Spleen (tissue), 7 donors: Measurements from ENCODE around the gene NEDD4.

ENCODE experiments used
- POLR2A ChIP-seq, 3 donors: fragments of 450-650 bp; IDR thresholded peaks; one replicate each; pipeline ENCODE4 v1.5.1; 2017; ENCODE audit warnings: antibody characterized with exemption in 3 of 3, mild to moderate bottlenecking in 1 of 3
- POLR2AphosphoS5 ChIP-seq, 3 donors: sonication (generic); formaldehyde crosslinking; IDR thresholded peaks; one replicate each; pipeline ENCODE4 v1.5.1; 2017; ENCODE audit warnings: antibody characterized with exemption in 3 of 3
- TF ChIP-seq, protein P1 (sequence below), 11 experiments: fragments of 200-600 bp in 7 of 11; fragments of 450-650 bp in 4 of 11; sonication (generic) in 4 of 11; IDR thresholded peaks in 8 of 11; conservative IDR thresholded peaks in 3 of 11; 1 replicate in 7 of 11; 2 replicates in 4 of 11; pipeline versions ENCODE4 v1.4.0 to v1.8.0; 2016 to 2021; ENCODE audit warnings: antibody characterized with exemption in 11 of 11, inconsistent platforms in 4 of 11, mild to moderate bottlenecking in 1 of 11
- donor health status: DM: no; HTN: no; CAD: no; lungs with moderate emphysema.
- donor health status: DM: no; HTN: no; CAD: no.
- donor health status: DM: no; HTN: no; CAD: no.

GRCh38 chr15:55823699-55824340 lies 169.6 kb downstream of the NEDD4 start:
- TF ChIP-seq, protein P1, sequence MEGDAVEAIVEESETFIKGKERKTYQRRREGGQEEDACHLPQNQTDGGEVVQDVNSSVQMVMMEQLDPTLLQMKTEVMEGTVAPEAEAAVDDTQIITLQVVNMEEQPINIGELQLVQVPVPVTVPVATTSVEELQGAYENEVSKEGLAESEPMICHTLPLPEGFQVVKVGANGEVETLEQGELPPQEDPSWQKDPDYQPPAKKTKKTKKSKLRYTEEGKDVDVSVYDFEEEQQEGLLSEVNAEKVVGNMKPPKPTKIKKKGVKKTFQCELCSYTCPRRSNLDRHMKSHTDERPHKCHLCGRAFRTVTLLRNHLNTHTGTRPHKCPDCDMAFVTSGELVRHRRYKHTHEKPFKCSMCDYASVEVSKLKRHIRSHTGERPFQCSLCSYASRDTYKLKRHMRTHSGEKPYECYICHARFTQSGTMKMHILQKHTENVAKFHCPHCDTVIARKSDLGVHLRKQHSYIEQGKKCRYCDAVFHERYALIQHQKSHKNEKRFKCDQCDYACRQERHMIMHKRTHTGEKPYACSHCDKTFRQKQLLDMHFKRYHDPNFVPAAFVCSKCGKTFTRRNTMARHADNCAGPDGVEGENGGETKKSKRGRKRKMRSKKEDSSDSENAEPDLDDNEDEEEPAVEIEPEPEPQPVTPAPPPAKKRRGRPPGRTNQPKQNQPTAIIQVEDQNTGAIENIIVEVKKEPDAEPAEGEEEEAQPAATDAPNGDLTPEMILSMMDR (IDR thresholded peaks at IDR 0.05 in 8 of 11, conservative IDR thresholded peaks at IDR 0.05 in 3 of 11), result no peak
- no peak for TF ChIP-seq POLR2AphosphoS5 (IDR thresholded peaks at IDR 0.05)
- no peak for TF ChIP-seq POLR2A (IDR thresholded peaks at IDR 0.05)
